Activated CD4-positive, alpha-beta T cell treated with anti-CD3 and anti-CD28 coated beads, Interleukin-2, Interleukin-4, amounts not matched to agents 100 ng/mL and 50 ng/mL, durations not matched to agents 16 hours and 8 hours (primary cell): ENCODE measurements around the gene ZNF862.

Experiments used
- DNase-seq: peaks from one replicate; pipeline ENCODE4 v3.0.0-alpha.2; 2020; ENCODE audit warnings: low spot score

ZNF862 gene

DNA sequence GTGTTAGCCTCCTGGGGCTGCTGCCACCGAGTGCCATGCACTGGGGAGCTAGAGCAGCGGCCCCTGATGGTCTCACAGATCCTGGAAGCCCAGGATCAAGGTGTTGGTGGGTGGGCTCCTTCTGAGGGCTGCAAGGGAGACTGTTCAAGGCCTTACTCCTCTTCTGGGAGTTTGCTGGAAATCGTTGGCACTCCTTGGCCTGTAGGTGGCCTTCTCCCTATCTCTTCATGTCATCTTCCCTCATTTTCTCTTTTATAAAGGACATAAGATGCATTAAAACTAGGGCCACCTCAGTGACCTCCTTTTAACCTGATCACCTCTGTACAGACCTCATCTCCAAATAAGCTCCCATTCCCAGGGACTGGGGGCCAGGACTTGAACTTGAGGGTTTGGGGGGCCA is 27.0 kb upstream of the ZNF862 start:
- DNase-seq = no peak

GRCh38 chr7:149811831-149812490 is 26.2 kb upstream of the ZNF862 start:
- no peak for DNase-seq

- no peak for DNase-seq
Measured at GRCh38 chr7:149813254-149814035, 24.7 kb upstream of the ZNF862 start.

- no peak for DNase-seq
Measured at GRCh38 chr7:149814494-149814893, 23.7 kb upstream of the ZNF862 start.

DNA sequence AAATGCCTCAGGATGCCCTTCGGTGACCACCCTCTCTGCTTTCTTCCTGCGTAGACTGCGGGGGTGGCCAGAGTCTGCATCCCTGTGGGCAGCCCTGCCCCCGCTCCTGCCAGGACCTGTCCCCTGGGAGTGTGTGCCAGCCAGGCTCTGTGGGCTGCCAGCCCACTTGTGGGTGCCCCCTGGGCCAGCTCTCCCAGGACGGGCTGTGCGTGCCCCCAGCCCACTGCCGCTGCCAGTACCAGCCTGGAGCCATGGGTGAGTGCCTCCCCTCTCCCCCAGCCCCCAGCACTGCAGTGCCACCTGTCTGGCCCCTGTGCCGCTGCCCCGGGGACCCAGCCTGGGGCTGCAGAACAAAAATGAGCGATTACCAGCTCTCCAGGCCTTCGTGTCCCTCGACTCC is 23.1 kb upstream of the ZNF862 start:
- no peak for DNase-seq

GRCh38 chr7:149815661-149816266 is 22.4 kb upstream of the ZNF862 start:
- DNase-seq = no peak

DNA sequence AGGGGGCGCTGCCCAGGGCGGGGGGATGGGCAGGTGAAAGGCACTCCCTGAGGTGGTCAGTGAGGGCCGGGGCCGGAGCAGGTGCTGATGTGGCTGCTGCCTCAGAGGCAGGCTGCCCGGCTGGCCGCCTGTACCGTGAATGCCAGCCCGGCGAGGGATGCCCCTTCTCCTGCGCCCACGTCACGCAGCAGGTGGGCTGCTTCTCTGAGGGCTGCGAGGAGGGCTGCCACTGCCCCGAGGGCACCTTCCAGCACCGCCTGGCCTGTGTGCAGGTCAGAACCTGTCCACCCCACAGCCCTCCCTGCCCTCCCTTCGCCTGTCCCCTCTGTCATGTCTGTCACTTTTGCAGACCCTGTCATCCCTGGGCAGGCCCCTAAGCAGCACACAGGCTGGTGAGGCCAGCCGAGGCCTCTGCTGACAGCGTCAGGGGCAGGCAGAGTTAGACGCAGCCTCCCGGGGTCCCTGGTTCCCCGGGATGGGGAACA is 21.9 kb upstream of the ZNF862 start:
- DNase-seq = no peak

DNA sequence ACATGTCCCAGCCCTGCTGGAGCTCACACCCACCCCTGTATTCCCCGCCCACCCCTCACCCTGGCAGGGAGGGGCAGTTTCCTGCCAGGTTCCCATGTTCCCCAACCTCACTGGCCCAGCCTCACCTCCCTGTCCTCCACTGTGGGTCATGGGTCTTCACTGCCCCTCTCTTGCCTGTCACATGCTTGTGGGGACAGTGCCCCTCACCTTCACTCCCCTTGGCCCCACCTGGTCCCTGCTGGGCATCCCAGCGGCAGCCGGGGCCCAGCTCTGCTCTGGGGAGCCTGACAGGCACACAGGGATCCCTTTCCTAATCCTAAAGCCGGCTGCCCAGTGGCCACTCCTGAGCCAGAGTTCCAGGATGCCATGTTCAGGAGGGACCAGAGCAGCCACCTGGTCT is 21.4 kb upstream of the ZNF862 start:
- no peak for DNase-seq

- DNase-seq = no peak
Measured at GRCh38 chr7:149817301-149817771, 20.8 kb upstream of the ZNF862 start.

DNA sequence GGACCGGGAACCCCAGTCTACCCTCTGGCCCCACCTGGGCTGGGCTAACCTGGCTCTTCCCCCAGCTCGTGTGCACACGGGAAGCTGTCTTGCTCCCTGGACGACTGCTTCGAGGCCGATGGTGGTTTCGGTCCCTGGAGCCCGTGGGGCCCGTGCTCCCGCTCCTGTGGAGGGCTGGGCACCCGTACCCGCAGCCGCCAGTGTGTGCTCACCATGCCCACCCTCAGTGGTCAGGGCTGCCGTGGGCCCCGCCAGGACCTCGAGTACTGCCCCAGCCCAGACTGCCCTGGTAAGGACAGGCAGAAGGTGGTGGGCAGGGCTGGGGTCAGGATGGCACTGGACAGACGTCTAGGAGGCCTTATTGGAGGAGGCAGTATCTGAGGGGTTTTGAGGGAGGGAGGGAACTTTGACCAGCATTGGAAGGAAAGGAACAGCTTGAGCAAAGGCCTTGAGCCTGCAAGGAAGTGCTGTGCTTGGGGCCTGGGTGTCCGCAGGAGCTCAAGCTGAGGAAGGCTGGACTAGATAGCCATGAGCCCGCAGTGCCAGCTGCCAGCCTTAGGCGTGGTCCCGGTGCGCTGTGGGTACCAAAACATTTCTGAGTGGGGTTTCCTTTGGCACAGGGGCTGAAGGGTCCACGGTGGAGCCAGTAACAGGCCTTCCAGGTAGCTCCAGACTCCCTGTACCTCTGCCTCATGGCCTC is 20.2 kb upstream of the ZNF862 start:
- DNase-seq = no peak

DNA sequence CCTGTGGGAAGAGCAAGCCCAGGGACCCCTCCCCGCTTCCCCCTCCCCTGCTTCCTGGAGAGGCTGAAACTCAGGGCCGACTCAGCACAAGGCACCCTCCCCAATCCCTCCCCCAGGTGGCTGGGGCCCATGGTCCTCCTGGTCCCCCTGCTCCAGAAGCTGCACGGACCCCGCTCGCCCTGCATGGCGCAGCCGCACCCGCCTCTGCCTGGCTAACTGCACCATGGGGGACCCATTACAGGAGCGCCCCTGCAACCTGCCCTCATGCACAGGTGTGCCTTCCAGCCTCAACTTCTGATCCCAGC is 19.7 kb upstream of the ZNF862 start:
- DNase-seq = no peak

- no peak for DNase-seq
Measured at GRCh38 chr7:149819141-149819960, 18.8 kb upstream of the ZNF862 start.

GRCh38 chr7:149819961-149820340 is 18.2 kb upstream of the ZNF862 start:
- no peak for DNase-seq

DNA sequence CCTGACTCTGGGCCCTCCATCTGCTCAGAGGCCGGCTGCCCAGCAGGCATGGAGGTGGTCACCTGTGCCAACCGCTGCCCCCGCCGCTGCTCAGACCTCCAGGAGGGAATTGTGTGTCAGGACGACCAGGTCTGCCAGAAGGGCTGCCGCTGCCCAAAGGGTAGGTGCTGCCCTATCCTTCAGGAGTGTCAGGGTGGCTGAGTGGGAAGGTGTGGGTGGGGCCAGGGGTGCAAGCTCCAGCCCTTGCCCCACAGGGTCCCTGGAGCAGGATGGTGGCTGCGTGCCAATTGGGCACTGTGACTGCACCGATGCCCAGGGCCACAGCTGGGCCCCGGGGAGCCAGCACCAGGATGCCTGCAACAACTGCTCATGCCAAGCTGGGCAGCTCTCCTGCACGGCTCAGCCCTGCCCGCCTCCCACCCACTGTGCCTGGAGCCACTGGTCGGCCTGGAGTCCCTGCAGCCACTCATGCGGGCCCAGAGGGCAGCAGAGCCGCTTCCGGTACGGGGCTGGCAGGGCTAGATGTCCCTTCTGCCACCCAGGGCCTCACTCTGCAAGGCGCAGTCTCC is 17.5 kb upstream of the ZNF862 start:
- no peak for DNase-seq

DNA sequence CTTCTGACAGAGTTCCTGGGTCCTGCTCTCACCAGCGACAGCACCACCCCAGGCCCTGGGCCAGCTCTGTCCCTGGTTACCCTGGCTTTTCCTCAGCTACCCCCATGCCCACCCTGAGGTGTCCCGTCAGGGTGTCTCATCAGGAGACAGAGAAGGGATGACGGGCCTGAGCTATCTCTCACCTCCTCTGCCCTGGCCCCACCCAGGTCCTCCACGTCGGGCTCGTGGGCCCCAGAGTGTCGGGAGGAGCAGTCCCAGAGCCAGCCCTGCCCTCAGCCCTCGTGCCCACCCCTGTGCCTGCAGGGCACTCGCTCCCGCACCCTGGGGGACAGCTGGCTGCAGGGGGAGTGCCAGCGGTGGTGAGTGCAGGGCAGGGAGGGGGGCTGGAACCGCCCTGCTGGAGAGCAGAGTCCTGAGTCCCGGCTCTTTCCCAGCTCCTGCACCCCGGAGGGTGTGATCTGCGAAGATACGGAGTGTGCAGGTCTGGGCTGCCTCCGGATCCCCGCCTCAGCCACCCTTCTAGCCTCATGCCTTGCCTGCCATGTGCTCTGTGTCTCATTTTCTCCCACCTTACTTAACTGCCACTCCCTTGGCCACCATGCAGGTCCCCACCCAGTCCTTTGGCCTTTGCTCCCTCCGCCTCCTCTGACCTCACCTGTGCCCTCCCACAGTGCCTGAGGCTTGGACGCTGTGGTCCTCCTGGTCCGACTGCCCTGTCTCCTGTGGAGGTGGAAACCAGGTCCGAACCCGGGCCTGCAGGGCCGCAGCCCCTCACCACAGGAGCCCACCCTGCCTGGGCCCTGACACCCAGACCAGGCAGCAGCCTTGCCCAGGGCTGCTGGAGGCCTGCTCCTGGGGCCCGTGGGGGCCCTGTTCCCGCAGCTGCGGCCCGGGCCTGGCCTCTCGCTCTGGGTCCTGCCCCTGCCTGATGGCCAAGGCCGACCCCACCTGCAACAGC is 16.7 kb upstream of the ZNF862 start:
- DNase-seq = no peak

DNA sequence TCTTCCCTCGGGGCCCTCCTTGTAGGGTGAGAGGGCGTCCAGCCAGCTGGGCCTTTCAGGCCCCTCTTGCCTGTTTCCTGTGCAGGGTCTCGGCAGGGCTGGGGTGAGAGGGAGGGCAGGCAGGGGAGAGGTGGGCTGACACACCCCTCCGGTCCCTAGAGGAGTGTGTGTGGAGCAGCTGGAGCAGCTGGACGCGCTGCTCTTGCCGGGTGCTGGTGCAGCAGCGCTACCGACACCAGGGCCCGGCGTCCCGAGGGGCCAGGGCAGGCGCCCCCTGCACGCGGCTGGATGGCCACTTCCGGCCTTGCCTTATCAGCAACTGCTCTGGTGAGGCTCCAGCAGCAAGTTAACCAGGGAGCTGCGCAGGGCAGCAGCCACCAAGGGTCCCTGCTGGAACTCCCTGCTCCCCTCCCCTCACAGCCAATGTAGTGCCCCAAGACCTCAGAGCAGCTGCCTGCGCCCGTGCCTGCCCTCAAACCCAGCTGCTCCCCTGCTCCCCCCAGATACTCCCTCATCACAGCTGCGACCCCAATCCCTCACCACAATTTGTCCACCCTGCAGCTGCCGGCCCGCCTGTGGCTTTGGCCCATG is 15.7 kb upstream of the ZNF862 start:
- no peak for DNase-seq

- DNase-seq = no peak
Measured at GRCh38 chr7:149823191-149823630, 15.0 kb upstream of the ZNF862 start.

DNA sequence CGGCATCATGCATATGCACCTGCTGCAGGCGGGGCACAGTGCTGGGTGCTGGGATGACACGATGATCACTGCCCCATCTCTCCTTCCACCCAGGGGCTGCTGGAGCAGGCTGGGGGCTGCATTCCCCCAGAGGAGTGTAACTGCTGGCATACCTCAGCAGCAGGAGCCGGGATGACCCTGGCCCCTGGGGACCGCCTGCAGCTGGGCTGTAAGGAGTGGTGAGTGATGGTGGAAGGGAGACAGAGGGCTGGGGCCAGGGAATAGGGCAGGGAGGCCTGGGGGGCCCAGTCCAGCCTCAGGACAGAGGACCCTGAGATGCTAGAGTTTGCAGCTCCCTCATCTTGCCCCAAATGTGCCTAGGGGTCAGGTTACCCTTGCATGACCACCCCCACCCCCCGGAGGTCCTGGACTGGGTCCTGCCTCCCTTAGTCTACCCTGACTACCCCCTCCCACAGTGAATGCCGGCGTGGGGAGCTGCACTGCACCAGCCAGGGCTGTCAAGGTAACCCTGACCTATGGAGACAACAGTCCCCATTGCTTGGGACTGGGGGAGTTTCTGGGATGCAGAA is 14.5 kb upstream of the ZNF862 start:
- no peak for DNase-seq

DNA sequence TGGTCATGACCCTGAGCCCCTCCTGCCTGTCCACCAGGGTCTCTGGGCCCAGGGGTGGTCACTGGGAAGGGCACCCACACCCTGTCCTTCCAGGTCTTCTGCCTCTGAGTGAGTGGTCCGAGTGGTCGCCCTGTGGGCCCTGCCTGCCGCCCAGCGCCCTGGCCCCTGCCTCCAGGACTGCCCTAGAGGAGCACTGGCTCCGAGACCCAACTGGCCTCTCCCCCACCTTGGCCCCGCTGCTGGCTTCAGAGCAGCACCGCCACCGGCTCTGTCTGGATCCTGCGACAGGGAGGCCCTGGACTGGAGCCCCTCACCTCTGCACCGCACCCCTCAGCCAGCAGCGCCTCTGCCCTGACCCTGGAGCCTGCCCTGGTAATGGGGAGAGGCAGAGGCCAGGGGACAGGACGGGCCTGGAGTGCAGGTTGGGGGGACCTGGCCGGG is 13.9 kb upstream of the ZNF862 start:
- no peak for DNase-seq
